ENCODE results near the gene FHIP1B. TPM values are rescaled to one million over a fixed set of nuclear protein-coding genes. Genes with fewer than 3 reads are reported as not detected.
A peak's percentile ranks its signal among the peaks of the same experiment; 100 is the strongest.
"Not testable (repeated sequence)": the region's sequence is repeated elsewhere in the genome, so short reads cannot be mapped to it uniquely, and the experiment has no call there.

Gene FHIP1B
- total RNA-seq, 1 donor from 2014 or later = 50.7 TPM

GRCh38 chr11:6253197-6253596 lies 18.8 kb upstream of the FHIP1B start:
- no peak overlapping the region for H3K4me3 Mint-ChIP-seq
- H3K4me1 Mint-ChIP-seq (ENCODE audit: unreplicated experiment) = no peaks in the 10 kb centered on the region
- no peaks in the 10 kb centered on the region for H3K36me3 Mint-ChIP-seq
- no peak for DNase-seq (ENCODE audit: extremely low spot score, unreplicated experiment)
- no peak overlapping the region for H3K27ac Mint-ChIP-seq
- no peaks in the 10 kb centered on the region for H3K9me3 Mint-ChIP-seq
- H3K27me3 Mint-ChIP-seq = no peaks in the 10 kb centered on the region
- TF ChIP-seq, protein P1, sequence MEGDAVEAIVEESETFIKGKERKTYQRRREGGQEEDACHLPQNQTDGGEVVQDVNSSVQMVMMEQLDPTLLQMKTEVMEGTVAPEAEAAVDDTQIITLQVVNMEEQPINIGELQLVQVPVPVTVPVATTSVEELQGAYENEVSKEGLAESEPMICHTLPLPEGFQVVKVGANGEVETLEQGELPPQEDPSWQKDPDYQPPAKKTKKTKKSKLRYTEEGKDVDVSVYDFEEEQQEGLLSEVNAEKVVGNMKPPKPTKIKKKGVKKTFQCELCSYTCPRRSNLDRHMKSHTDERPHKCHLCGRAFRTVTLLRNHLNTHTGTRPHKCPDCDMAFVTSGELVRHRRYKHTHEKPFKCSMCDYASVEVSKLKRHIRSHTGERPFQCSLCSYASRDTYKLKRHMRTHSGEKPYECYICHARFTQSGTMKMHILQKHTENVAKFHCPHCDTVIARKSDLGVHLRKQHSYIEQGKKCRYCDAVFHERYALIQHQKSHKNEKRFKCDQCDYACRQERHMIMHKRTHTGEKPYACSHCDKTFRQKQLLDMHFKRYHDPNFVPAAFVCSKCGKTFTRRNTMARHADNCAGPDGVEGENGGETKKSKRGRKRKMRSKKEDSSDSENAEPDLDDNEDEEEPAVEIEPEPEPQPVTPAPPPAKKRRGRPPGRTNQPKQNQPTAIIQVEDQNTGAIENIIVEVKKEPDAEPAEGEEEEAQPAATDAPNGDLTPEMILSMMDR (conservative IDR thresholded peaks at IDR 0.05) = no peak

DNA sequence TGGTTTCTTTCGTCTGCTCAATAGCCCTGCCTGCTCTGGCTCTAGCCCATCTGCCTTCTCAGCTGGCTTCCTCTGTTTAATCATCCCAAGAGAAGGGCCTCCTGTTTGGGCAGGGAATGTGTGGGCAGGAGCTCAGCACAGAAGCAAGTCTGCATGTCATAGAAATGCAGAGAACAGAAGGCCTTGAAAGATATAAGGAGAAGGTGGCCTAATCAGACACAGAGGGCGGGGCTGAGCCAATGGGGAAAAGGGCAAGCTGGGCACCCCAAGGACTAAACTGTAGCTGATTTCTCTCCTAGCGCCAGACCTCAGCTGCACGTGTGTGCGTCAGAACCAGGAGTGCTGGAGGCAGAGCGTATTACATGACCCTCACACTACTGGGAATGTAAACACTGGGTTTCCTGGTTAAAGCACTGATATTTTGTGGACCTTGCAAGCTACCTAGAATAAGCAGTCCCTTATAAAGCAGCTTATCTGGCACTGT lies 17.6 kb upstream of the FHIP1B start:
- Mint-ChIP-seq H3K36me3 (no peaks in the 10 kb centered on the region), H3K27me3 (peaks cover 3% of the 10 kb centered on the region), H3K9me3 (no peaks in the 10 kb centered on the region), H3K4me1 (ENCODE audit: unreplicated experiment) (no peaks in the 10 kb centered on the region), H3K27ac (no peak overlapping the region), H3K4me3 (no peak overlapping the region)
- TF ChIP-seq, protein P1 (conservative IDR thresholded peaks at IDR 0.05) = no peak
- DNase-seq (ENCODE audit: extremely low spot score, unreplicated experiment) = no peak

GRCh38 chr11:6251120-6251733 lies 16.8 kb upstream of the FHIP1B start:
- TF ChIP-seq, protein P1 (conservative IDR thresholded peaks at IDR 0.05) = peak; percentile 91
- no peak for DNase-seq (ENCODE audit: extremely low spot score, unreplicated experiment)
- Mint-ChIP-seq H3K4me1 (ENCODE audit: unreplicated experiment) (no peaks in the 10 kb centered on the region), H3K36me3 (no peaks in the 10 kb centered on the region), H3K9me3 (no peaks in the 10 kb centered on the region), H3K4me3 (no peak overlapping the region), H3K27me3 (peaks cover 3% of the 10 kb centered on the region), H3K27ac (no peak overlapping the region)

DNA sequence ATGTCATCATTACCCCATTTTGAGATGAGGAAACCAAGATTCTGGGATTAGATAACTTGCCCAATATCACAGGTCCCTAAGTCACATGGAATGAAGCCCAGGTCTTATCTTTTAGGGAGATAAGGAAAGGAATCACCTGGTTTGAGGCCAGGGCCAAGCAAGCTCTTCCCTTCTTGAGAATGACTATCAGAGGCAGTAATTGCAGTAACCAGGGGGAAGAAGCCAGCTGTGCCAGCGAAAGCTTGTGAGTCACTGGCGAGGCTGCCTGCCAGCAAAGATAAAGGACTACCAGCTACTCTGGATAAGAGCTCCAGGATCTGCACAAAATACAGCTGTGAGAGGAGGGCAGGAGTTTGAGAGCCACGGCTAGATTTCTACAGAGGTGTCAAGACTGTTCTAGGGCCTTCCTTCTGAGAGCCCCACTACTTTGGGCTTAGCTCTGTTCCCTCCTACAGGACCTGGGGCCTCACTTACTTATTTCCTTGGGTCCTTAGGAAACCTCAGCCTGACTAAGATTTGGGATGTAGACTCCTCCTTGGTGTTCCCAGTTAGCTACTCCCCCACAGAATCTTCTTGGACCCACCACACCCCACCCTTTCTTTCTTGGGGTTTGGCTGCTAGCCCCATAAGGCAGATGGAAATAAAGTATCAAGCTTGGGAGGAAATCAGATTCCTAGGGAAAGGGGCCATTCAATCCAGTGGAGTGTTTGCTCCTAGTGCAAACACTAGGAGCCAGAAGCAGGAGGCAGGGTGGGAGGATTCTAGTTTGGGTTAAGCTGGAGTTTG lies 15.5 kb upstream of the FHIP1B start:
- Mint-ChIP-seq H3K4me3 (no peak overlapping the region), H3K36me3 (no peaks in the 10 kb centered on the region)
- TF ChIP-seq, protein P1 (conservative IDR thresholded peaks at IDR 0.05) = no peak

DNA sequence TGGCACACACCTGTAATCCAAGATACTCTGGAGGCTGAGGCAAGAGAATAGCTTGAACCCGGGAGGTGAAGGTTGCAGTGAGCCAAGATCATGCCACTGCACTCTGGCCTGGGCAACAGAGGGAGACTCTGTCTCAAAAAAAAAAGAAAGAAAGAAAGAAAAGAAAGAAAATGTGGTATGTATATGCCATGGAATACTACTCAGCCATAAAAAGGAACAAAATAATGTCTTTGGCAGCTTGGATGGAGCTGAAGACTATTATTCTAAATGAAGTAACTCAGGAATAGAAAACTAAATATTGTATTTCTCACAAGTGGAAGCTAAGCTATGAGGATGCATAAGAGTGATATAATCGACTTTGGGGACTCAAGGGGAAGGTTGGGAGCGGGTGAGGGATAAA lies 14.5 kb upstream of the FHIP1B start:
- DNase-seq (ENCODE audit: extremely low spot score, unreplicated experiment); H3K36me3 Mint-ChIP-seq; H3K4me1 Mint-ChIP-seq (ENCODE audit: unreplicated experiment); H3K27ac Mint-ChIP-seq; H3K4me3 Mint-ChIP-seq; H3K27me3 Mint-ChIP-seq; H3K9me3 Mint-ChIP-seq: not testable (repeated sequence)

More for the DNA sequence above, 15.5 kb upstream of the FHIP1B start:
- Mint-ChIP-seq H3K27me3 (peaks cover 3% of the 10 kb centered on the region), H3K27ac (no peak overlapping the region), H3K4me1 (ENCODE audit: unreplicated experiment) (no peaks in the 10 kb centered on the region), H3K9me3 (no peaks in the 10 kb centered on the region)
- no peak for DNase-seq (ENCODE audit: extremely low spot score, unreplicated experiment)

DNA sequence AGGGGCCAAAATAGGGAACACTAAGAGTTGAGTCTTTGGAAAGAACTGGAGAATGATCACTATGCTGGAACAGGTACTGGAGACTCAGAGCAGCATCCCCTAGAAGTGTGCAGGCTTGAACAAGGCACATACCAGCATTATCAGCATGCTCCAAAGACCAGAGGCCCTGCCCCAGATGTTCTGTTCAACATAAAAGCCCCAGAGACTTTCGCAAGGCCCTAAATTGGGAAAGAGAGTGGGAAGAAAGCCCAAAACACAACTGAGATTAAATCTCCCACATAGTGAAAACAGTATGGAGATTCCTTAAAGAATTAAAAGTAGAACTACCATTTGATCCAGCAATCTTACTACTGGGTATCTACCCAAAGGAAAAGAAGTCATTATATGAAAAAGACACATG lies 13.8 kb upstream of the FHIP1B start:
- Mint-ChIP-seq H3K27me3 (peaks cover 14% of the 10 kb centered on the region), H3K9me3 (no peaks in the 10 kb centered on the region)

More for the DNA sequence above, 13.8 kb upstream of the FHIP1B start:
- DNase-seq (ENCODE audit: extremely low spot score, unreplicated experiment) = no peak
- Mint-ChIP-seq H3K27ac (no peak overlapping the region), H3K36me3 (no peaks in the 10 kb centered on the region), H3K4me1 (ENCODE audit: unreplicated experiment) (no peaks in the 10 kb centered on the region), H3K4me3 (no peak overlapping the region)
- TF ChIP-seq, protein P1 (conservative IDR thresholded peaks at IDR 0.05) = no peak

All from type B pancreatic cell (in vitro differentiated cells).